ENCODE results near the gene CAMSAP3.

DNA sequence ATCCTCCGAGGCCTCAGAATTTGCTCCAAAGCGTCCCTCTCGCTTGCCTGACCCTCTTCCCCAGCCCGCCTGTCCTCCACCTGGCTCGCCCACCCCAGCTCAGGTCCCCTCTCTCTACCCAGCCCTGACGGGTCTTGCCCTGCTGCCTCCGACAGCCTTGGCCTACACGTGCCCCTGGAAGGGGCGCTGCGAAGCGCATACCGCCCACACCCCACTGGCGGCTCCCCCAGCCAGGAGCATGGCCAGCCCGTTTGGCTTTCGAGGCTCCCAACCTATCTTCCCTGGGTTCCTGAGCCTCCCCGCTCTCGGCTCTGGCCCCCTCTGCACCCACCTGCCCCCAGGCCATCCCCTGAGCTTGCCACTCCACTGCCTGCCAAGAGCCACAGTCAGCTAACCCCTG, 29.1 kb downstream of the CAMSAP3 start:
- TF ChIP-seq POLR2A (IDR thresholded peaks at IDR 0.05) (no peak), POLR2AphosphoS5 (IDR thresholded peaks at IDR 0.05; ENCODE audit: insufficient read depth in 1 of 2, low read depth in 1 of 2) (no peak)
- TF ChIP-seq, protein P1, sequence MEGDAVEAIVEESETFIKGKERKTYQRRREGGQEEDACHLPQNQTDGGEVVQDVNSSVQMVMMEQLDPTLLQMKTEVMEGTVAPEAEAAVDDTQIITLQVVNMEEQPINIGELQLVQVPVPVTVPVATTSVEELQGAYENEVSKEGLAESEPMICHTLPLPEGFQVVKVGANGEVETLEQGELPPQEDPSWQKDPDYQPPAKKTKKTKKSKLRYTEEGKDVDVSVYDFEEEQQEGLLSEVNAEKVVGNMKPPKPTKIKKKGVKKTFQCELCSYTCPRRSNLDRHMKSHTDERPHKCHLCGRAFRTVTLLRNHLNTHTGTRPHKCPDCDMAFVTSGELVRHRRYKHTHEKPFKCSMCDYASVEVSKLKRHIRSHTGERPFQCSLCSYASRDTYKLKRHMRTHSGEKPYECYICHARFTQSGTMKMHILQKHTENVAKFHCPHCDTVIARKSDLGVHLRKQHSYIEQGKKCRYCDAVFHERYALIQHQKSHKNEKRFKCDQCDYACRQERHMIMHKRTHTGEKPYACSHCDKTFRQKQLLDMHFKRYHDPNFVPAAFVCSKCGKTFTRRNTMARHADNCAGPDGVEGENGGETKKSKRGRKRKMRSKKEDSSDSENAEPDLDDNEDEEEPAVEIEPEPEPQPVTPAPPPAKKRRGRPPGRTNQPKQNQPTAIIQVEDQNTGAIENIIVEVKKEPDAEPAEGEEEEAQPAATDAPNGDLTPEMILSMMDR (IDR thresholded peaks at IDR 0.05) = no peak
